Small intestine (tissue), 7 donors: ENCODE results near the gene DSE. TPM values are rescaled to one million over a fixed set of nuclear protein-coding genes. Genes with fewer than 3 reads are reported as not detected.

Experiments used
- DNase-seq, 2 donors: peaks; one replicate each; pipeline versions ENCODE4 v3.0.0 to v3.0.0-alpha.2; 2013
- FAIRE-seq: peaks from 2 replicates; lab custom pipeline; 2012; peaks lifted over from hg19 to GRCh38; lab: Jason Lieb, UNC
- H3K27ac ChIP-seq, 3 donors: one replicate each; pipeline ENCODE4 v1.5.1; 2013; ENCODE audit warnings: low read length in 2 of 3, mild to moderate bottlenecking in 2 of 3, control low read depth in 1 of 3, inconsistent platforms in 1 of 3, low read depth in 1 of 3, moderate library complexity in 1 of 3
- H3K27me3 ChIP-seq, 3 donors: one replicate each; pipeline ENCODE4 v1.6.1; 2013; ENCODE audit warnings: low read length in 3 of 3, inconsistent platforms in 1 of 3; ENCODE audit not compliant: control insufficient read depth in 3 of 3, insufficient read depth in 3 of 3
- H3K36me3 ChIP-seq, 3 donors: one replicate each; pipeline ENCODE4 v1.6.1; 2013; ENCODE audit warnings: low read length in 3 of 3, inconsistent platforms in 1 of 3, low read depth in 1 of 3, mild to moderate bottlenecking in 1 of 3, moderate library complexity in 1 of 3; ENCODE audit not compliant: control insufficient read depth in 3 of 3, insufficient read depth in 2 of 3
- H3K4me1 ChIP-seq, 3 donors: one replicate each; pipeline ENCODE4 v1.6.1; 2013; ENCODE audit warnings: low read length in 2 of 3, inconsistent platforms in 1 of 3, low read depth in 1 of 3, mild to moderate bottlenecking in 1 of 3, moderate library complexity in 1 of 3; ENCODE audit not compliant: control insufficient read depth in 3 of 3, insufficient read depth in 2 of 3
- H3K4me3 ChIP-seq, 3 donors: one replicate each; pipeline ENCODE4 v1.5.1; 2013; ENCODE audit warnings: low read length in 3 of 3, control low read depth in 1 of 3, inconsistent platforms in 1 of 3, low read depth in 1 of 3, mild to moderate bottlenecking in 1 of 3, moderate library complexity in 1 of 3
- H3K9me3 ChIP-seq, 2 donors: one replicate each; pipeline ENCODE4 v1.6.1; 2013; ENCODE audit warnings: low read depth in 1 of 2, low read length in 1 of 2; ENCODE audit not compliant: control insufficient read depth in 2 of 2, insufficient read depth in 1 of 2
- WGBS, 3 donors: extraction: QIAGEN DNeasy Blood & Tissue Kit; methylation state at CpG; one replicate each; pipeline ENCODE4 v1.1.7; 2013; 5-methylcytosine and 5-hydroxymethylcytosine counted together
- polyA plus RNA-seq, 4 donors: library from polyadenylated mRNA; stranded (reverse) in 3 of 4; unstranded in 1 of 4; fragments of 200-250 nt in 3 of 4; fragments of 120-200 nt in 1 of 4; gene quantifications; one replicate each; pipeline versions ENCODE4 v1.2.1 to v1.2.3, GENCODE V29; 2013
- donor health status: healthy with polysubstance abuse.
- donor health status: control.
- donor health status: control.
- donor health status: Bipolar disorder and iron deficiency.
- donor health status: healthy.

Gene DSE
- polyA plus RNA-seq, 4 donors: 0.45 to 10.4 (median 4.8) TPM

- DNase-seq (no peak), FAIRE-seq (no peak)
- Histone ChIP-seq H3K4me3 (no peak overlapping the region), H3K4me1 (no peaks in the 10 kb centered on the region), H3K36me3 (no peaks in the 10 kb centered on the region), H3K27me3 (no peaks in the 10 kb centered on the region), H3K9me3 (no peaks in the 10 kb centered on the region), H3K27ac (no peak overlapping the region)
- WGBS, 3 donors: 46 to 64% (median 61%) methylated on average over 2 of the region's 2 CpGs
Observed at GRCh38 chr6:116349216-116349615, 21.5 kb upstream of the DSE start.

- H3K4me1 ChIP-seq: no peaks in the 10 kb centered on the region
- no peak overlapping the region for H3K4me3 ChIP-seq
- H3K36me3 ChIP-seq: no peaks in the 10 kb centered on the region
- no peak for DNase-seq
- 60 to 82% (median 80%) methylated on average over 2 of the region's 2 CpGs for WGBS, 3 donors
- H3K9me3 ChIP-seq: no peaks in the 10 kb centered on the region
- no peaks in the 10 kb centered on the region for H3K27me3 ChIP-seq
- no peak overlapping the region for H3K27ac ChIP-seq
- FAIRE-seq: no peak
Observed at GRCh38 chr6:116351101-116351500, 19.6 kb upstream of the DSE start.

- no peak for DNase-seq
- Histone ChIP-seq H3K27ac (peak overlapping the region in 1 of 3 donors; percentile 32), H3K36me3 (no peaks in the 10 kb centered on the region), H3K4me1 (no peaks in the 10 kb centered on the region), H3K9me3 (no peaks in the 10 kb centered on the region), H3K27me3 (no peaks in the 10 kb centered on the region), H3K4me3 (no peak overlapping the region)
- FAIRE-seq: no peak
- WGBS, 3 donors: 66 to 85% (median 79%) methylated on average over 3 of the region's 3 CpGs
Observed at GRCh38 chr6:116352515-116353471, 18.0 kb upstream of the DSE start.

GRCh38 chr6:116354236-116354635 lies 16.5 kb upstream of the DSE start:
- FAIRE-seq: no peak

DNA sequence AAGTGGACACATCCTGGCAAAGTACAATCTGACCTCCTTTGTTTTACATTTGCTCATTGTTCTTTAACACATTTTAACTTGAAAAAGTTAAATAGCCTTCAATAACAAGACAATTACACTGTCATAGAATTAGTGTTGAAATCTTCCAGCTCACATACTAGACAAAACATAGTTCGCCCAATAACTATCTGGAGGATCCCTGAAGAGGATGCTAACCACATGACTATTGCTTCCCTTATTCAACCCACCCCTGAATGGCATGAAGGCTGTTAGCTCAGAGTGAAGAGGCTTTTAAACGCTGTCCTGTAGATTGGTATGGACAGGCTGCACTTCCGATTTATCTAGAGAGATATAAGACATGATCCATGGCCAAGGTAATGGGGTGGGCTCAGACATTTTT lies 15.0 kb upstream of the DSE start:
- Histone ChIP-seq H3K36me3 (no peaks in the 10 kb centered on the region), H3K27ac (no peak overlapping the region), H3K27me3 (no peaks in the 10 kb centered on the region), H3K4me3 (no peak overlapping the region), H3K9me3 (no peaks in the 10 kb centered on the region), H3K4me1 (no peaks in the 10 kb centered on the region)
- 92 to 96% (median 96%) methylated on average over 3 of the region's 3 CpGs for WGBS, 3 donors
- no peak for FAIRE-seq
- DNase-seq: no peak

More at GRCh38 chr6:116354236-116354635, 16.5 kb upstream of the DSE start:
- no peak overlapping the region for H3K4me3 ChIP-seq
- DNase-seq: no peak
- no peaks in the 10 kb centered on the region for H3K4me1 ChIP-seq
- no peaks in the 10 kb centered on the region for H3K9me3 ChIP-seq
- no peak overlapping the region for H3K27ac ChIP-seq
- 84 to 86% (median 85%) methylated on average over 1 of the region's 1 CpG for WGBS, 3 donors
- no peaks in the 10 kb centered on the region for H3K36me3 ChIP-seq
- no peaks in the 10 kb centered on the region for H3K27me3 ChIP-seq

DNA sequence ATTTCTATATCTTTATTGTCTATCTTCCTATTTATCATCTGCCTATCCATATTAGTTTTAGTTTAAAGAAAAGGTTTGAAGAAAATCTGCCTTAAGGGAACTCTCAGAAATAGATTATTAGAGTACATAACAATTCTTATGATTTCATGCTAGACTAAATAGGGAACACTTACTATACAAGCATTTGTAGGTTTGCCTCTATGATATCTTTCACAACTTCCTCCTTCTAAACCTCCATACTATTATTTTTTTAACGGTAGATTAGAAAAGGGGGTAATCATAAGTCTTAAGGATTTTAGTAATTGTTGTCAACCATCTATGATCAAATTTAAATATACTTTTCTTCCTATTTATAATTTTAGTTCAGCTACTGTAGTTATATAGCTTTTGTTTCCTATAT lies 11.6 kb upstream of the DSE start:
- H3K4me1 ChIP-seq: no peaks in the 10 kb centered on the region
- no peaks in the 10 kb centered on the region for H3K9me3 ChIP-seq
- no peaks in the 10 kb centered on the region for H3K27me3 ChIP-seq
- H3K4me3 ChIP-seq: no peak overlapping the region
- no peak for DNase-seq
- 89 to 94% (median 90%) methylated on average over 1 of the region's 1 CpG for WGBS, 3 donors
- H3K36me3 ChIP-seq: no peaks in the 10 kb centered on the region
- peak; percentile 70 for FAIRE-seq
- no peak overlapping the region for H3K27ac ChIP-seq

DNA sequence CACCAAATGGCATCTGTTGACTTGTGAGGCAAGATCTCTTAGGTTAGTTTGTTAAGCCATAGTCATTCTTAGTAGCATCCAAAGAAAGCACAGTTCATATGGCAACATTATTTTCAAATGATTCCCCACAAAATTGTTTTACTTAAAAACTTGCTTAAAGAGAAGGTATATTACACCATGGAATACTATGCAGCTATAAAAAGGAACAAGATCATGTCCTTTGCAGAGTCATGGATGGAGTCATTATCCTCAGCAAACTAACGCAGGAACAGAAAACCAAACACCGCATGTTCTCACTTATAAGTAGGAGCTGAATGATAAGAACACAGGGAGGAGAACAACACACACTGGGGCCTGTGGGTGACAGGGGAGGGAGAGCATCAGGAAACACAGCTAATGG lies 10.9 kb upstream of the DSE start:
- no peaks in the 10 kb centered on the region for H3K9me3 ChIP-seq
- FAIRE-seq (no peak), DNase-seq (no peak)
- H3K27me3 ChIP-seq: no peaks in the 10 kb centered on the region
- H3K4me1 ChIP-seq: no peaks in the 10 kb centered on the region
- H3K36me3 ChIP-seq: no peaks in the 10 kb centered on the region
- no peak overlapping the region for H3K27ac ChIP-seq
- H3K4me3 ChIP-seq: no peak overlapping the region
- WGBS, 3 donors: 90 to 100% (median 95%) methylated on average over 2 of the region's 2 CpGs

- Histone ChIP-seq H3K4me3 (no peak overlapping the region), H3K27me3 (no peaks in the 10 kb centered on the region), H3K27ac (no peak overlapping the region), H3K36me3 (no peaks in the 10 kb centered on the region), H3K9me3 (no peaks in the 10 kb centered on the region), H3K4me1 (no peaks in the 10 kb centered on the region)
- DNase-seq (no peak), FAIRE-seq (no peak)
- 47 to 68% (median 62%) methylated on average over 2 of the region's 2 CpGs for WGBS, 3 donors
Observed at GRCh38 chr6:116362276-116362675, 8.5 kb upstream of the DSE start.
